HG03439 (cell line): ENCODE data around the gene DLGAP1.

Experiments
- ATAC-seq: cut with Tn5 transposase; IDR thresholded peaks from one replicate; pipeline ENCODE4 v1.9.1; 2021; ENCODE audit warnings: mild to moderate bottlenecking, moderate library complexity; ENCODE audit not compliant: unreplicated experiment

Gene DLGAP1

GRCh38 chr18:4181882-4182568 is 273.1 kb downstream of the DLGAP1 start:
- no peak for ATAC-seq

GRCh38 chr18:4181086-4181485 is 274.0 kb downstream of the DLGAP1 start:
- no peak for ATAC-seq

- ATAC-seq, result no peak
Measured at GRCh38 chr18:4172196-4173100, 282.7 kb downstream of the DLGAP1 start.

- ATAC-seq, result no peak
Measured at GRCh38 chr18:4157352-4157751, 297.8 kb downstream of the DLGAP1 start.

GRCh38 chr18:4146797-4147196 is 308.3 kb downstream of the DLGAP1 start:
- no peak for ATAC-seq

GRCh38 chr18:4144201-4144600 is 310.9 kb downstream of the DLGAP1 start:
- ATAC-seq, result no peak

- ATAC-seq, result no peak
Measured at GRCh38 chr18:4143585-4143984, 311.5 kb downstream of the DLGAP1 start.

GRCh38 chr18:4142876-4143275 is 312.2 kb downstream of the DLGAP1 start:
- ATAC-seq, result no peak

- no peak for ATAC-seq
Measured at GRCh38 chr18:4134700-4135099, 320.4 kb downstream of the DLGAP1 start.

- no peak for ATAC-seq
Measured at GRCh38 chr18:4130734-4131719, 324.1 kb downstream of the DLGAP1 start.

- ATAC-seq, result no peak
Measured at GRCh38 chr18:4126939-4127338, 328.2 kb downstream of the DLGAP1 start.

- ATAC-seq, result no peak
Measured at GRCh38 chr18:4125627-4126230, 329.4 kb downstream of the DLGAP1 start.

GRCh38 chr18:4125224-4125623 is 329.9 kb downstream of the DLGAP1 start:
- no peak for ATAC-seq

- ATAC-seq, result no peak
Measured at GRCh38 chr18:4119813-4120212, 335.3 kb downstream of the DLGAP1 start.

GRCh38 chr18:4119127-4119648 is 335.9 kb downstream of the DLGAP1 start:
- ATAC-seq, result no peak

GRCh38 chr18:4108016-4108415 is 347.1 kb downstream of the DLGAP1 start:
- ATAC-seq, result no peak

GRCh38 chr18:4107049-4107467 is 348.0 kb downstream of the DLGAP1 start:
- no peak for ATAC-seq

GRCh38 chr18:4106407-4107033 is 348.6 kb downstream of the DLGAP1 start:
- no peak for ATAC-seq

GRCh38 chr18:4102901-4103300 is 352.2 kb downstream of the DLGAP1 start:
- ATAC-seq, result no peak

GRCh38 chr18:4101009-4101408 is 354.1 kb downstream of the DLGAP1 start:
- ATAC-seq, result no peak
